Gastroesophageal sphincter (tissue), 3 donors: ENCODE measurements around the gene SPATA32.

ENCODE experiments used
- CTCF ChIP-seq, 4 experiments: fragments of 200-600 bp in 2 of 4; fragments of 450-650 bp in 2 of 4; sonication (generic) in 1 of 4; IDR thresholded peaks; one replicate each; pipeline ENCODE4 v1.5.1; 2017 to 2019; ENCODE audit warnings: antibody characterized with exemption in 4 of 4, mild to moderate bottlenecking in 2 of 4, moderate library complexity in 2 of 4
- EP300 ChIP-seq: sonication (generic); formaldehyde crosslinking; IDR thresholded peaks from one replicate; pipeline ENCODE4 v1.6.1; 2017; ENCODE audit warnings: antibody characterized with exemption, mild to moderate bottlenecking
- POLR2A ChIP-seq, 2 donors: fragments of 450-650 bp; IDR thresholded peaks; one replicate each; pipeline ENCODE4 v1.6.1; 2017; ENCODE audit warnings: antibody characterized with exemption in 2 of 2, mild to moderate bottlenecking in 2 of 2, moderate library complexity in 1 of 2
- POLR2AphosphoS5 ChIP-seq: sonication (generic); formaldehyde crosslinking; IDR thresholded peaks from one replicate; pipeline ENCODE4 v1.6.1; 2017; ENCODE audit warnings: antibody characterized with exemption

GRCh38 chr17:45242029-45242414 is 19.9 kb downstream of the SPATA32 start:
- TF ChIP-seq POLR2A (IDR thresholded peaks at IDR 0.05) (no peak), EP300 (no peak), CTCF (IDR thresholded peaks at IDR 0.05) (no peak), POLR2AphosphoS5 (no peak)
